Kidney glomerular epithelial cell (primary cell): ENCODE results near the gene P2RX7.

Source experiments
- DNase-seq: peaks from one replicate; lab custom pipeline; 2025; lab: John Stamatoyannopoulos, UW

The P2RX7 gene

DNA sequence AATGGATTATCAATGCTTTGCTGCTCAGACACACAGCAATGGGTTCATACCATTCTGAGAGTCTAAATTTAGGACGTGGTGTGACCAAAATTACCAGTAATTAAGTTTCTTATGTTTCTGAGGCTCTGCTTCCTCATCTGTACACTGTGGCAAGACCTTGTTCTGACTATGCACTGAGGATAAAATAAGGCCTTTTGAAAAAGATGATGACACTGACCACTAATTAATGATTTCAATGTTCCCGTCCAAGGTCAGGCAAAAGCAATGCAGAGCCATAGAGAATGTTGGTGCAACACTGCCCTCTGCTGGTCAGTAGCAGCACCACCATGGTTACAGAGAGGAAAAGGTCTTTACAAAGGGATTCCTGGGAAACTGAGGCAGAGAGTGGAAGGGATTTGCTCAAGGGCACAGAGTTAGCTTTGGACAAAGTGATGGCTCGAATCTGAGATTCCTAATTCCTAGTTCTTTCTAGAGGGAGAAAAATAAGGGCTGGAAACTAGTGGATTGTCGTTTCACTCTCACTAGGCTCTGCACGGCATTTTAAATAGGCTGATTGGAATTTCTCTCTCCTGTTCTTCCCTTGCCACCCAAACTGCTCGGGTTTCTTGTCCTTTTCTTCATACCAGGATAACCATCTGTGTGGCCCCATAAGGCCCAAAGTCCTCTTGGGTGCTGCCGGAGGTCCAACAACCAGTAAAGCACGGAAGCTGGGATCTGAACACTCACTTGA, 22.3 kb upstream of the P2RX7 start:
- DNase-seq: peak; percentile 58

DNA sequence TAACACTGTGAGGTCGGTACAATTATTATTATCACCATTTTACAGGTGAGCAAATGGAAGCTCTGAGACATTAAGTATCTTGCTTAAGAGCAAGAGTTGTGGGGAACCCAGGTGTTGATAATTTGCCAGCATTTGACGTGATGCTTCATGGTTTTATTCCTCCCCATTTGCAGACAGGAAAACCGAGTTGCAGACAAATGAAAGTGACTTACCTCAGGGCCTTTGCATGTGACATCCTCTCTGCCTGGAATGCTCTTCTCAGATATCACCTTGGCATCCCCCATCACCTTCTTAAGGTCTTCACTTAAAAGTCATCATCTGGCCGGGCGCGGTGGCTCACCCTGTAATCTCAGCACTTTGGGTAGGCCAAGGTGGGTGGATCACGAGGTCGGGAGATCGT, 21.0 kb upstream of the P2RX7 start:
- DNase-seq: no peak

DNA sequence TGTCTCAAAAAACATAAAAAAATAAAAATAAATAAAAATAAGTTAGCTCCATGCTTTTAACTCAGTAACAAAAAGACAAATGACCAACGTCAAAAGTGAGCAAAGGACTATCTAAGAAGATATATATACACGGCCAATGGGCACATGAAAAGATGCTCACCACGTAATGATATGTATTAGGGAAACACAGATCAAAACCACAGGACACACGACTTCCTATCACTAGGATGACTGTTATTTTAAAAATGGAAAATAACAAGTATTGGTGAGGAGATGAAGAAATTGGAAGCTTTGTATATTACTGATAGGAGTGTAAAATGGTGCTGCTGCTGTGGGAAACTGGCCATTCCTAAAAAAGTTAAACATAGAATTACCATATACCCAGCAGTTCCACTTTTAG, 20.2 kb upstream of the P2RX7 start:
- no peak for DNase-seq

DNA sequence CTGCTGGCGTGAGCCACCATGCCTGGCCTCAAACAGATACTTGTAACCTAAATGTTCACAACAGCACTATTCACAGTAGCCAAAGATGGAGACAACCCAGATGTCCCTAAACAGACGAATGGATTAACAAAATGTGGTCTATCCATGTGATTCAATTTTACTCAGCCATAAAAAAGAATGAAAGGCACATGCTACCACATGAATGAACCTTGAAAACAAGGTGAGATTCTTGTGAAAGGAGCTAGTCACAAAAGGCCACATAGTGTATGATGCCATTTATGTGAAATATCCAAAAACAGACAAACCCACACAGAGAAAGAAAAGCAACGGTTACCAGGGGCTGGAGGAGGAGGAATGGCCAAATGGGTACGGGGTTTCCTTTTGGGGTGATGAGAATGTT, 19.6 kb upstream of the P2RX7 start:
- DNase-seq: no peak

DNA sequence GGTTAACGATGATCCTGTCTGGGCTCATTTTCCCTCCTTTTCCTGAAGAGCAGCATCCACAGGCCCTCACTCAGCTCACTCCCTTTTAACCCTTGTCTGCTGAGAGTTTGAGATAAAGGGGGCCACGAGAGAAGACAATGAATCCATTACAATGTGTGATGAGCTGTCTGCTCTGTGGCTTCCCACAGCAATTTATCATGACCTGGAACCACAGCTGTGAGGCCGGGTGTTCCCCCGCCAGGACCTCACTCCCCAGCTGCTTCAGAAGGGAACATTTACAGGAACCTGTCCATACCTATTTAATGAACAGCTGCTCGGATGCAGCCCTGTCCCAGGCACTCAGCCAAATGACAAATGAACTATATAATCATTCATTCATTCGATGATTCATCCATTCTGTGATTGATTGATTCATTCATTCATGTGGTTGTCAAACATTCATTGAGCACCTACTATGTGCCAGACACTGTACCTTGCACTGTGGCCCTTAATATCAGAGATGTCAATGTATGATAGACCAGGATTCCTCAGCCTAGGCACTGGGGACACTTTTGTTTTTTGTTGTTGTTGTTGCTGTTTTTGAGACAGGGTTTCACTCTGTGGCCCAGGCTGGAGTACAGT, 18.5 kb upstream of the P2RX7 start:
- DNase-seq: no peak

DNA sequence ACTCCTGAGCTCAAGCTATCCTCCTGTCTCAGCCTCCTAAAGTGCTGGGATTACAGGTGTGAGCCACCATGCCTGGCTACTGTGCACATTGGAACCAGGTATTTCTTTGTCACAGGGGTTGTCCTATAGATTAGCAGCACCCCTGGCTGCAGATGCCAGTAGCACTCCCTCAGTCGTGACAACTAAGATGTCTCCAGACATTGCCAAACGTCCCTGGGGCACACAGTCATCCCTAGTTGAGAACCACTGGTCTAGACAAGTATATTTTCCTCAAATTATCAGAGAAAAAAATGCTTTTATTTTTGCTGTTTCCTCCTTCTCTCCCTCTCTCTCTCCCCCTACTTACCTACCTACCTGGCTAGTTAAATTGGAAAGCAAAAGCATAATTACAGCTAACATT, 17.9 kb upstream of the P2RX7 start:
- DNase-seq: no peak

DNA sequence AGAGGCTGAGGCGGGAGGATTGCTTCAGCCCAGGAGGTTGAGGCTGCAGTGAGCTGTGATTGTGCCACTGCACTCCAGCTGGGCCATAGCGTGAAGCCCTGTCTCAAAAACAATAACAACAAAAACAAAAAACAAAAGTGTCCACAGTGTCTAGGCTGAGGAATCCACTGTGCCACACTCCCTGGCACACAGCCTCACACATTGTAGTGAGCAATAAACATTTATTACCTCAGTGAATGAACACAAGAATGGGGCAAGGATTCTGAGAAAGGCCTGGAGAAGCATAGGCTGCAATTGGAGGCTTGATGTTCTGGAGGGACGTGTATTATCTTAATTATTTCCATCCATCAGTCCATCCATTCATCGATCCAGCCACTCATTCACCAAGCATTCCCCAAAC, 17.1 kb upstream of the P2RX7 start:
- DNase-seq: no peak

DNA sequence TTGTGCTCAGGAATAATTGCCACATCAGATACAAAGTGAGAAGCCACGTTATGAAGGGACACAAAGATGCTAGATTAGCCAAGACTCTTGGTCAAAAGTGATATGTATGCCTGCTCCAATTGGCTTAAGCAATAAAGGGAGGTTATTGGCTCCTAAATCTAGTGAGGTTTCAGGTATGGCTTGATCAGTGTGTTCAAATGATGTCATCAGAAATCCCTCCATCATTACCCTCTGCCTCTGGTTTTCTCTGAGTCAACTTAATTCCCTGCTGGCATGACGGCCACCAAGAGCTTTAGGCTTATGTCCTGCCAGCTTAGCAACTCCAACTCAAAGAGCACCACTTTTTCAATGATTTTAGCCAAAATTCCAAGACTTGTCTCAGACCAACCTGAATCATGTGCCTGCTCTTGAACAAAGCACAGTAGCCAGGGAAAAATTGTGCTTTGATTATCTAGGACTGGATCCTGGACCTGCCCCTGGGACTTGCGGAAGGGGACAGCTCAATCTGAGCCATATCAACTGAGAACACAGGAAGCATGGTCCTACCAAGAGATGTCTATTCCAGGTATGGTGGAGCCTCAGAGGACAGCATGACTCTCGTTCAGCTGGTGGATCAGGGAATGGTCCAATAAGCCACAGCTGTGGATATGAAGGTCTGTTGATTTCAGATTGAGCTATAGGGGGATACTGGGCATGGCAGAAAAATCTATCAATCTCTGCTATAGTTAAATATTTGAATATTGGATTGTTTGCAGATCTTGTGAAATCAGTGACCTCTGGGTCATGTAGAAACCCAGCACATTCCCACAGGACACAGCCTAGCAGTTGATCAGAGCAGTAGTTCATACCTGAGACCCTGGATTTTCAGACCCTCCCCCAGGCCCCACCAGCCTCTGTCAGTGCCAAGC, 16.1 kb upstream of the P2RX7 start:
- no peak for DNase-seq

DNA sequence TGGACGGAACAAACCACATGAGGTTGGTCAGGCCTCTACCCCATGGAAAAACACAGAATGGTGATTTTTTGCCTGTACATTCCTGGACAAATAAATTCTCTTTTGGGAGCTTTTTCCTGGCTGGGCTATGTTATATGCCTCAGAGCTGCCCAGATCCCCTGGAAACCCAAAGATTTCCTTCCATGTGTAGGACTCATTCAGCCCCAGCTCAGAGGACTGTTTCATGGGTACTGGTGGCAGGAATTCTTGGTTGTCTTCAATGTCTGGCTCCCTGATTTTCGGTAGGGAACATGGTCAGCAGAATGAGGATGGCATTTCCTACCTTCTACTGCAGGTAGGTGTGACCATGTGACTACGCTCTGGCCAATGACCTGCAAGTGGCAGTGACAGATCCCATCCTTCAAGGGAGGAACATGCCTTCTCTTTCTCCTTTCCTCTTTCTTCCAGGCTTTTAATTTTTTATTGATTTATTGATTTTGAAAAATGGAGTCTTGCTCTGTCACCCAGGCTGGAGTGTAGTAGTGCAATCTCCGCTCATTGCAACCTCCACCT, 15.4 kb upstream of the P2RX7 start:
- no peak for DNase-seq

DNA sequence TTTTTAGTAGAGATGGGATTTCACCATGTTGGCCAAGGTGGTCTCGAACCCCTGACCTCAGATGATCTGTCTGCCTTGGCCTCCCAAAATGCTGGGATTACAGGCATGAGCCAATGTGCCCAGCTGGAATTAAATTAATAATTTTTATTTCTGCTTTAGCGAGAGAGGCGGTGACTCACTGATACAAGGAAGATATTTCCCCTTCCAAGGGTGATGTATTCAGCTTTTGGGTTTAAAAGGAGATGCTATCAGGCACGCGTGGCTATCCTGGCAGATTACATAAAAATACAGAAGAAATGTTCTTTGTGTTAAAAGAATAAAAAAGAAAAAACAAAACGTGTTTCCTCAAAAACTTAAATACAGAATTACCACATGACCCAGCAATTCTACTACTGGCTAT, 12.4 kb upstream of the P2RX7 start:
- no peak for DNase-seq

DNA sequence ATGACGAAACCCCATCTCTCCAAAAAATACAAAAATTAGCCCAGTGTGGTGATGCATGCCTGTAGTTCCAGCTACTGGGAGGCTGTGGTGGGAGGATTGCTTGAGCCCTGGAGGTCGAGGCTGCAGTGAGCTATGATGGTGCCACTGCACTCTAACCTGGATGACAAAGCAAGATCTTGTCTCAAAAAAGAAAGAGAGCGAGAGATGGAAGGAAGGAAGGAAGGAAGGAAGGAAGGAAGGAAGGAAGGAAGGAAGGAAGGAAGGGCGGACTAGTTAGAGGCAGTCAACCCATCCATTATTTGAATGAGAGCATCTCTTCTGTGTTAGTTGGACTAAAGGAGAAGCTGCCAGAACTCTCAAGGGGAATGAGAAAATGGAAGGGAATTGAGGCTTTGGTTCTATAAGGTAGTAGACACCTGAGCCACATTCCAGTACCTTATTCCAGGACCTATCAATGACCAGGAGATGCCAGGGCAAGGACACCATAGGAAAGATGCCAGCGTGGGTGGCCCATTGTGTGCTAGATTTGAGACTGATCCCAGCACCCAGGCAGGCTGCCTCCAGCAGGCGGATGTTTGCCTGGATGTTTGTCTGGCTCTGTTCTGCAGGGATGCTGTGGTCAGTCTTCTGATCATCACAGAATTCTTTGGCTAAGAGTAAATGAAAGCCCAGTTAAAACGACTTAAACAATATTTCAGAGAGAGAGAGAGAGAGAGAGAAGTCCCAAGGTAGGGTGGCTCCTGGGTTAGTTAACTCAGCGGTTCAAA, 11.5 kb upstream of the P2RX7 start:
- DNase-seq: no peak

DNA sequence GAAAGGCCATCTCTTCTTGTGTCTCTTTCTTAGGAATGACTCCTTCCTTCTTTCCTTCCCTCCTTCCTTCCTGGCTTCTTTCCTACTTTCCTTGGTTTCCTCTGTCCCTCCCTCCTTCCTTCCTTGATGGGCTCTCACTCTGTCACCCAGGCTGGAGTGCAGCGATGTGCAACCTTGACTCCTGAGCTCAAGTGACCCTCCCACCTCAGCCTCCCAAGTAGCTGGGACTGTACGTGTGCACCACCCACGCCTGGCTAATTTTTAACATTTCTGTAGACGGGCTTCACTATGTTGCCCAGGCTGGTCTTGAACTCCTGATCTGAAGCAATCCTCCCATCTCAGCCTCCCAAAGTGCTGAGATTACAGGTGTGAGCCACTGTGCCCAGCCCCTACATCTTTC, 10.9 kb upstream of the P2RX7 start:
- no peak for DNase-seq

DNA sequence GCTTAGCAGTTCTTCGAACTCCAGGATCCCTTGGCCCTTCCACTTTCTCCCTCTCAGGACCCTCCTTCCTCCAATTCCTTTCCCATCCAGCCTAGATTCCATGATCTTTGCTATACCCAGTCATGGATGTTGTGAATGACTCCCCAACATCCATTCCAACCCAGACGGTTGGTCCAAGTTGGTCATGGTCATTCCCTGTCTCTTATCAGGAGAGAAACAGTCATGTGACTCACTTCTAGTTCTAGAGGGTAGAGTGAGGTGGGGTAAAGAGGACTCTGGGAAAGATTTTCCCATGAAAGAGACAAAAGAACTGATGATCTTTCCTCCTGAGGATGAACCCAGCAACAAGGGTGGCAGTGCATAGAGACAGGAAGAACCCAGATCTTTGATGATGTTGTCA, 9.2 kb upstream of the P2RX7 start:
- no peak for DNase-seq

DNA sequence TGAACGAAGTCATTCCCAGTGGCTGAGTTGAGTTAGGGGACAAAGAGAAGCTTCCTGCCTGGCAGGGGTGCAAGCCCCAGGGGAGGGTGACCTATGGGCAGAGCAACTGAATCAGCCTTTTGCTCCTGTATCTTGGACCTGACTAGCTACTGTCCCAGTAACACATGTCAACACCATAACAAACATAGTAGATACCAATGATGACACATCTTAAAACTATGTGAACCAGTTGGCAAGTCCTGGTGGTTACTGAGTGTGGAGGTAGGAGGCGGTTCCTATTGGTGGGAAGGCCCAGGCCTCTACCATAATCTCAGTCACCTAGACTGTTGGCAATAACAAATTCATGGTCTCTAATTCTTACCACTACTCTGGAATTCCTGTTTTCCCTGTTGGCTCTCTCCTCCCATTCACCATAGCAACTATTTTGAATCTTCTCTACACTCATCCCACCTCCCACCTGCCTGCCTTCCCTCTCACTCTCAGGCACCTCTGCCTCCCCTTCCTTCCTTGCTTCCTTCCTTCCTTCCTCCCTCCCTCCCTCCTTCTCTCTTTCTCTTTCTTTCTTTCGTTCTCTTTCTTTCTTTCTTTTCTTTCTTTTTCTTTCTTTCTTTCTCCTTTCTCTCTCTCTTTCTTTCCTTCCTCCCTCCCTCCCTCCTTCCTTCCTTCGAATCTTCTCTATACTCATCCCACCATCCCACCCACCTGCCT, 8.1 kb upstream of the P2RX7 start:
- DNase-seq: peak; percentile 98

DNA sequence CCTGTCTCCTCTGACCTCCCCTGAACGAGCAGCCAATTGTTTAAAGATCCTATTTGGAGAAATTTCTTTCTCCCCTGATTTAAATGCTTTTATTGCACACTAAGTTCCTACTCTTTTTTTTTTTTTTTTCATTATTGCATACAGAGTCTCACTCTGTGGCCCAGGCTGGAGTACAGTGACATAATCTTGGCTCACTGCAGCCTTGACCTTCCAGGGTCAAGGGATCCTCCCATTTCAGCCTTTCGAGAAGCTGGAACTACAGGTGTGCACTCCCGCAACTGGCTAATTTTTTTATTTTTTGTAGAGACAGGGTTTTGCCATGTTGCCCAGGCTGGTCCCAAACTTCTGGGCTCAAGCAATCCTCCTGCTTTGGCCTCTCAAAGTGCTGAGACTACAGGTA, 5.2 kb upstream of the P2RX7 start:
- DNase-seq: no peak

DNA sequence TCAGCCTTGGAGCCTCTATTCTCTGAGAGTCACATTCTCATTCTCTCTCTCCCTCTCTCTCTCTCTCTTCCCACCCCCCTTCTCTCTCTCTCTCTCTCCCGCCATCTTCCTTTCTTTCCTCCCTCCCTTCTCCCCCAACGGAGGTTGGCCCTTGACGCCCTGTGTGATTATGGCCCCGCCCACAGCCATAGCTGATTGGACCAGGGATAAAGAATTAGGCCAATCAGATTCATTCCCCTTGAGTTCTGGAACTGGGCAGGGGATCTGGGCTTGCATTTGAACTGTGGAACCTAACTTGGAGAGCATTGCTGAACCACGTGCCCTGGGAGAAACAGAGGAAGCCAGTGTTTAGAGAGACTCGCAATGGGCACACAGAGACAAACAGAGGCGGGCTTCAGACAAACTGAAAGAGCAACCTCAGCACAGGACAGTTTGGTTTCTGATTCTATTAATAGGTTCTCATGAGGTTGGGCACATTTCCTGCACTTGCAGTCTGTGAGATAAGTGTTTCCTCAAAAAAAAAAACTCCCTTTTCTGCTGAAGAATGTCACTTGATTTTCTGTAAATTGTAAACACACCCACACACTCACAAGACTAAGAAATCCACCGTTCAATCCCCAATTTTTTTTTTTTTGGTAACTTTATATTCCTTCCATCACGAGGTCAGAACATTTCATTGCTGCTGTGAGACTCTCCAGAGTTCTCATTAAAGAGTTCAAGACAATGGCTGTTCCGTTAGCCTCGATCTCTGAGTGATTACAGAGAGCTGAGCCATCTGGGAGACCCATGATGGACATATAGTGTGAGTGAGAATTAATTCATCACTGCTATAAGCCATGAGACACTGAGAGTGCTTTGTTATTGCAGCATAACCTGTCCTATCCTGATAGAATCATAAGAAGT, 3.5 kb upstream of the P2RX7 start:
- no peak for DNase-seq

DNA sequence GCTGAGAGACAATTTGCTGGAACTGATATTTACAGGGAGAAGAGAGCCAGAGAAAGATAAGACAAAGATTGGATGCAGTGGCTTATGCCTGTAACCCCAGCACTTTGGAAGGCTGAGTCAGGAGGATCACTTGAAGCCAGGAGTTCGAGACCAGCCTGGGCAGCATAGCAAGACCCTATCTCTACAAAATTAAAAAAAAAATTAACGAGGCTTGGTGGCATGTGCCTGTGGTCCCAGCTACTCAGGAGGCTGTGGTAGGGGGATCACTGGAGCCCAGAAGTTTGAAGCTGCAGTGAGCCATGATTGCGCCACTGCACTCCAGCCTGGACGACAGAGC, 2.9 kb upstream of the P2RX7 start:
- no peak for DNase-seq

DNA sequence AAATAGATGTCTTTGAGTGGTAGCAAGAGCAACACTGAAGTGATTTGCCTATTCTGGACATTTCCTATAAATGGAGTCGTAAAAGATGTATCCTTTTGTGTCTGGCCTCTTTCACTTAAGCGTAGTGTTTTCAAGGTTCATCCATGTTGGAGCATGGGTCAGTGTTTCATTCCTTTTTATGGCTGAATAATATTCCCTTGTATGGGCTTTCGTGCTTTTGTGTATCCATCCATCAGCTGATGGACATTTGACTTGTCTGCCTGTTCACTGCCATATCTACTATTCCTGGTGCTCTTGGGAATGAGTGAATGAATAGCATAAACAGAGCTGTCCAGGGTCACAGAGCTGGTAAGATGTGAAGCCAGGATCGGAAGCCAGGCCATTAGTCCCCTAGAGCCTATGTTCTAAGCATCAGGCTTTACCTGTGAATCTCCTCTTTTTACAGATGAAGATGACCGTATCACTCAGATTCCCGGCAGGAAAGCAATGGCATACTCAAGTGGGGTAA, 1.8 kb upstream of the P2RX7 start:
- DNase-seq: no peak

DNA sequence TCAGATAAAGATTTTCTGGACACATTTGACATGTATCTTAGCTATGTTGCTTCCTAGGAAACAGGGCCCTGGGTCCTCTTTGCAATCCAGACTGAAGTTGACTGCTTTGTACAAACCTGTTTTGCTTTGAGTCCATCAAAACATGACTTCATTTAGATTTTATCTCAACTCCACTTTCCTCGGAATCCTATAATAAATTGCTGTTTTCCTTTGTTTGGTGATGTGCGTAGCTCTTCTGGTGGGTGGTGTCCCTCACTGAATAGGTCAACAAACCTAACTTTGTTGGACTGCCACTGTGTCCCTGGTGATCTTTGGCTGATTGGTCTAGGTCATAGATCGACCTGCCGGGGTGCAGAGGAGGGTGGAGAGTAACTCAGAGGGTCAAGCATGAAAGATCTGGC, 735 bp upstream of the P2RX7 start:
- no peak for DNase-seq

DNA sequence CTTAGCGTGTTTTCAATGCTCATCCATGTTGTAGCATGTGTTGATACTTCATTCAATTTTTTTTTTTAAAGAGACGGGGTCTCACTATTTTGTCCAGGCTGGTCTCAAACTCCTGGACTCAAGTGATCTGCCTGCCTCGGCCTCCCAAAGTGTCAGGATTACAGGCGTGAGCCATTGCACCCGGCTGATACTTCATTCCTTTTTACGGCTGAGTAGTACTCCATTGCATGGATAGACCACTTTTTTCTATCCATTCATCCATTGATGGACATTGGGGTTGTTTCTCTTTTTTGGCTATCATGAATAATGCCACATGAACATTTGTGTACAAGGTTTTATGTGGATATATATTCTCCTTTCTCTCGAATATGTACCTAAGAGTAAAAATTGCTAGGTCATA, 1.2 kb downstream of the P2RX7 start:
- no peak for DNase-seq
